Activated effector memory CD4-positive, alpha-beta T cell treated with Interleukin-2 at 50 U/mL for 16 hours (primary cell): ENCODE measurements around the gene PRDM8.

Experiments used
- DNase-seq: peaks from one replicate; pipeline ENCODE4 v3.0.0-alpha.2; 2020

Gene PRDM8

GRCh38 chr4:80184053-80184824, 13.1 kb upstream of the PRDM8 start:
- peak; percentile 89 for DNase-seq

- DNase-seq, result no peak
Observed at GRCh38 chr4:80184825-80185756, 12.2 kb upstream of the PRDM8 start.

DNA sequence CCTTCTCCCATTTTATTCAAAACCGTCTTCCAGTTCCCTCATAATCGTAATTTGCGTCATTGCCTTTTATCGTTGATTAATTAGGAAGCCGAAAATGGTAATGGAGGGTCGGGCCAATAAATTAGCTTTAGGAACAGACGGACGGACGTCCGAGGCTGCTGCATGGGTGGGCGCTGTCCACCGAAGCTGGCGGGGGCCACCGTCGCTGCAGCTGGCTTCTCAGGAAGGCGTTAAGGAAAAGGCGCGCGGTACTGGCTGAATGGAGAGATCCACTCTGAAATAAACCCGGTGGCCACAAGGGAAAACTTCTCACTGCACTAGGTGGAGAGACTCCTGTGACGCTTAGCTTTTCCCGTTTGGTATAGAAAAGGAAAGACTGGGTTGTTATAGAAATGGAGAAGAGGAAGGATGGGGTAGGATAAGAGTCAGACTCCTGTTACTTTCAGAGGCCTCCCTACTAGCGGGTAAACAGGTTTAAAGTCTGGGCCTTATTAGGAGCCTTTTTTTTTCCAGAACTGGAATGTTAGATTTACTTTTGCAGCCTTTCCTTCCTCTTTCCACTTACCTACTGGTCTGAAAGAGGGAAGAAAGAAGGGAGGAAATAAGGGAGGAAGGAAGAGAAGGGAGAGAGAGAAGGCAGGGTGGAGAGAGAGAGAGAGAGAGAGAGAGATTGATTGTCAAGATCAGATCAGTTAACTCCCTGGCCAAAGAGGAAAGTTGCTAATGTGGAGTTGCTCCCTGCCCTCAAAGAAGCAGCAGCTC, 11.3 kb upstream of the PRDM8 start:
- DNase-seq, result no peak

- DNase-seq, result no peak
Observed at GRCh38 chr4:80186676-80187075, 10.6 kb upstream of the PRDM8 start.

DNA sequence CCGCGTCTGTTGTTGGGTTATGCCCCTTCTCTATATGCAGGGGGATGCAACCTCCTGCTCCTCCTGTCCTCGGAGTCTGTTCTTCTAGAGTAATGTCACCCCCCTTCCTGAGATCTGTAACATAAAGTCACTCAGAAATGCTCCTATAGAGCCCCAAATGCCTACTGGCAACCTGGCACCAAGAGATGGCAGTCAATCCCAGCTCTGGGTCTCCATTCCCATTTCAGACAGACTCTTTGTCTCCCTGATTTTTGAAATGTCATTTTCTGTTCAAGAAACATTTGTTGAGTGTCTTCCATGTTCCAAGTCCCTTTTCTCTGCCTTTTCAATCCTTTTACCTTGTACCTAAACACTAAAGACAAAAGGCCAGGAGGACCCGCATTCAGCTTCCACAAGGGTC, 9.6 kb upstream of the PRDM8 start:
- DNase-seq, result no peak

- no peak for DNase-seq
Observed at GRCh38 chr4:80188457-80188800, 8.9 kb upstream of the PRDM8 start.

- DNase-seq, result no peak
Observed at GRCh38 chr4:80188801-80189458, 8.4 kb upstream of the PRDM8 start.

- no peak for DNase-seq
Observed at GRCh38 chr4:80189581-80189955, 7.7 kb upstream of the PRDM8 start.

- no peak for DNase-seq
Observed at GRCh38 chr4:80189956-80190677, 7.2 kb upstream of the PRDM8 start.

DNA sequence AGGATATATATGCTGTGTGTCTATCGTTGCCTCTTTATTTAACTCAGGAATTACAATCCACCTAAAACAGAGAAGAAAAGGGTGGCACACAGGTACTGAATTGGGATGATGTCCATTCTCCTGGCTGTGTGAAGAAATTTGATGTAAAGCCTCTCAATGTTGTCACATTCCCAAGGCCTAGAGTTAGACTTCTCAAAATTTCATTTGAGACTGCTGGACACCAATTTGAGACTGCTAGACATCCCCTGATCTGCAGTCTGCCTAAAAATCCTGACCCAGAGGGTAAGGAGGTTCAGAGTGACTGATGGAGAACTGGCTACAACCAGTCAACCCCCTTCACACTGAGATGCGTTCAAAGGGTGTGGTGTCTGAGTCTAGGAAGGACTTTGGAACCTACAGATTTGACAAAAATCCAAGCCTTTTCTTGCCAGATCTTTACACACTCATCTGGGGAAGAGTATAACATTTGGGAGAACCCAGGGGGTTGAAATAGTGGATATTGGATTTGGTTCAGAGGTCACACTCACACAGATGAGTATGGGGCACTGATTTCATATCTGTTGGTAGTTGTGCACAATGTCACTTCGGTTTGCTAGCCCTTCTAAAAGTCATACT, 4.9 kb upstream of the PRDM8 start:
- no peak for DNase-seq

DNA sequence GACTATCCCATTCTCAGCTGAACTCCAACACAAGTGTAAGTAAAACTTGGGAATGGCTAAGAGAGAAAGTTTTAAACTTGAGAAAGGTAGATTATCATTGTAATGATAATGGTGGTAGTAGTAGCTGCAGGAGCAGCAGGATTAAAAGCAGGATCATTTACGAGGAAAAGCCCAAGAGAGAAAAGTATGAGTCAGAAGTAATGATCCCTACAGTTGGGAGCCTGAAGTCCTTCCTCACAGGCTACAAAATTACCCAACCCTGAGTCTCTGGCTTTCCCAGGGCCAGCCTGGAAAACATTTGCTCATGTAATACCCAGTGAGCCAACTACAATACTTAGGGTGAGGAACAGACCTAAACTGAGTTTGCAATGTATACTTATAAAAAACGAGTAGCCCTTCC, 4.4 kb upstream of the PRDM8 start:
- DNase-seq, result no peak

DNA sequence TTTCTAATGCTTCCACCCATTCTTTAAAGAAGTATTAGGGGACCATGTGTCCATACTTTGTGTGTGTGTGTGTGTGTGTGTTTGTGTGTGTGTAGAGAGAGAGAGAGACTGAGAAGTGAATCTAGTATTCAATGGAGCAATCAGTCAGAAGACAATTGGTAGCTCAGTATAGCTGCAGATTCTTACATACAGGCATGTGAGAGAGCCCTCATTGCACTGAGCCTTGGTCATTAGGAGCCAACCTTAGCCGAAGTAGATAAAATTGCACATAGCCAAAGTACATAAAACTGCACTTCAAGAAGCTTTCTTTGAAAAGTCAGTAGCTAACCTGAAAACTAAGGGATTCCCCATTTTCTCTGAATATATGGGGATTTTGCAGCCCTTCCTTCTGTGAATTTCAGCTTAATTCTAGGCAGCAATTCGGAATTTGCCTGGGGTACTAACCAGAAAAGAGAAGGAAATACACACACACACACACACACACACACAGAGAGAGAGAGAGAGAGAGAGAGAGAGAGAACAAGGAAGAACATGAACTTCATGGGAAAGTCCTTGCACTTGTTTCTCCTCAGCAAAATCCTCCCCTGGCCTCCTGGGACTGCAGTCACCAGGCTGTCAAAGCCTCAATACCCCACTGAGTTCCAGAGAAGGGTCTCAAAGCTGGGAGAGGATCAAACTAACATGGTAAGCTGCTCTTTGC, 1.7 kb upstream of the PRDM8 start:
- no peak for DNase-seq

DNA sequence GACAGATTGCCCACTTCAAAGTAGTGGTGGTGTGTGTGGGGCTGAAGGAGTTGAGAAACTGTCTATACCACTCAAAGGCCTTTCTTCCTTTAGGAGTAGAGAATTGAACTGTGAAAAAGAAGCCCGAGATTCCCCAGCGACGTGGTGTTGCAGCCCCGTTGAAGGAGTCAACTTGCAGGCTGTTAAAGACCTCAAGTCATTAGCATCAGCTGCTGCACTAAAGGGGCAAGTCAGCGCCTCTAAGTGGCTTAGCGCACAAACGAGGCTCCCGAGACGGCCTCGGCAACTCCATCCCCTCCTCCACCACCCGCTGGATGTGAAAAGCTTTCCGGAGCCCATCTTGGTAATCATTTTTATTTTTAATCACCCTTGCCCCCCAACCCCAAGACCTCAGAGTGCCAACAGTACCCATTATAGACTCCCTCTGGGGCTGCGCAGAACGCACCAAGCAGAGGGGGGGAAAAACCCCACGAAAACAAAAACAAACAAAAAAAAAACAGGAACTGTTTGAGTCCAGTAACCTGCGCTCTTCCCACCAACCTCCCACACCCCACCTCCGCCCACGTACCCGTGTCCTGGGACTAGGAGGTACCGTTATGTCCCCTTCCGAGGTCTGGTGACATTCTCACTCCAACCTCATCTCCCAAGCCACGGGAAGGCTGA, 913 bp upstream of the PRDM8 start:
- DNase-seq, result no peak

DNA sequence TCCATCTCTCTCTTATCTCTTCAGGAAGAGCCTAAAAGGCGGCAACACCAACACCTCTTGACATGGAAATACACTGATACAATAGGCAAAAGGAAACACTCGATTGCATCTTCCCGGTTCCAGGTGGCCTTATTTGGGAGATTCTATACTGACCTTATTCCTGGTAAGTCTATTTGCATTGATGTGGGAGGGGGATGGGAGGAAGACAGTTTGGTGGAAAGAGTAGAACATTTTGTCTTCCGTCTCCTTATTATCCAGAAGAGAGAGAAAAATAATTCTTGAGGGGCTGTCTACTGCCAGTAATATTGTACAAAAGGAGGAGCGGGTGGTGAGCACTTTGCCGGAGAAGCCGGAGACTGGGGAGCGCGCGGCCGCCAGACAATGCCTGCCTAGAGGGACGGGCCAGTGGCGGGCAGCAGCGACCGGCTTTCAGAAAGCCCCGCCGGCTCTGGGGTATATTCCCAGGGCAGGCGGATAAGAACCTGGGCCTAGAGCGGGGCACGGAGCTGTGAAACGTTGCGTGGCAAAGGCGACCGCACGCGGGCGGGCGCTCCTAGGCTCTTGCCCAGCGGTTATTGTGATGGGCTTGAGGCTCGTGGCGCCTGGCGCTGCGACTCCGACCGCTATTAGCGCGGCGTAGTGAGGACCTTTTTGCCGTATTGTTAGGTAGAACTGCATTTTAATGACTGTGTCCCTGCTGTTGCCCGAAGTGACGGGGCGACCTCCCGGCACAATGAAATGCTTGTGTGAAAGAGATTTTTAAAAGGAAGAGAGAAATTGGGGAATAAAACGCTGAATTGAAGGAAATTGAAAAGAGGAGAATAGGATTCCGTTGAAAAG, 518 bp downstream of the PRDM8 start:
- DNase-seq, result no peak

- no peak for DNase-seq
Observed at GRCh38 chr4:80198441-80198837, 1.1 kb downstream of the PRDM8 start.

DNA sequence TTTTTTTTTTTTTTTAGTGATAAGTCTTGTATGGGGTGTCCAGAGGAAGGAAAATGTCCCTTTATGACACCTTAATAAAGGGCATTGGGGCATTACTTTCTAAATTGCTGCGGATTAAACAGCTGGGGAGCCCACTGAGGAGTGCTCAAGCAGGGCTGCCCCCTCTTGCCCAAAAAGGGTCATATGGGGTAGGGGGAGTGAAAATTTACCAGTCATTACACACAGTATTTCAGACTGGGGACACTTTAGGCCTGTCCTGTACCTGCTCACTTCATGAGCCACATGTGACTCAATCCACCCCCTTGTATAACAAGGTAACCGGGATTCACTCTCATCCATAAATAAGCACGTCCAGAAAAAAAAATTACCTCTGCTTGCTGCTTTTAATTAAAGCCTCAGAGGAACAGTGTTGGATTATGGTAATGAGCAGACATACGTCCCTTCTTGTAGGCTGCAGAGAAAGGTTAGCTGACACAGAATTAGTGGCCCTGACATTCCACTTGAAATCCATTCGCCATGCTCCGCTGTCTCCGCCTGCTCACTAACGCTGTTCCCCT, 1.8 kb downstream of the PRDM8 start:
- DNase-seq, result no peak

DNA sequence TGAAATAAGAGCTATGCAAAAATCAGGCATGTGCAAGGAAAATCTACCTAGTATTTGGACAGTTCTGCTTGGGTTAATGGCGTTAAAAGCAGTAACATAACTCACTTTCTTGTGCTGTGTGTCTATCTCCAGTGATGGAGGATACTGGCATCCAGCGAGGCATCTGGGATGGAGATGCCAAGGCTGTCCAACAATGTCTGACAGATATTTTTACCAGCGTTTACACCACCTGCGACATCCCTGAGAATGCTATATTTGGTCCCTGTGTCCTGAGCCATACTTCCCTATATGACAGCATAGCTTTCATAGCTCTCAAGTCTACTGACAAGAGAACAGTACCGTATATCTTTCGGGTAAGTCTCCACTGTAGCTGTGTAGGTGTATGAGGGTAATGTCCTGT, 2.6 kb downstream of the PRDM8 start:
- no peak for DNase-seq

GRCh38 chr4:80201252-80202151, 4.2 kb downstream of the PRDM8 start:
- peak; percentile 54 for DNase-seq
